GM11168 (cell line): ENCODE results near the gene ZPLD1.

ENCODE experiments used
- in situ Hi-C: fragments of 300-500 bp; cut with MboI; formaldehyde crosslinking; loops from one replicate; pipeline ENCODE4 v1.12.0; 2022; ENCODE audit warnings: low sequenced_read_pairs; ENCODE audit not compliant: unreplicated experiment

ZPLD1 gene

DNA sequence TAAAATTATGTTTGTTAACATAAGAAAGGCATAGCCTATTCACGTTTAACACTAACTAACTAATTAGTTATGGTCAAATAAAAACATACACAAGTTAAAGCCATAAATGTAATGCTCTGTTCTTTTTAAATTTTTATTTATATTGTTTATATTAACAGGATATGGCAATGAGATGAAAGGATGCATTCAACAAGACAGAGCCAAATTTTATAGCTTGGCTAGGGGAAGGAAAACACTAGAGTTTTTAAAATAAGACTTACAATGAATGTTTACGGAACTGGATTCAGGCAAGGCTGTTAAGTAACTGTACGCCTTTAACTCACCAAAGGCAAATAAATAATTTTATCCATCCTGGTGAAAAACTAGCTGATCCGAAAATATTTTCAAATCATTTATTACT lies 86.4 kb downstream of the ZPLD1 start:
- in situ Hi-C loops: no loop called here

DNA sequence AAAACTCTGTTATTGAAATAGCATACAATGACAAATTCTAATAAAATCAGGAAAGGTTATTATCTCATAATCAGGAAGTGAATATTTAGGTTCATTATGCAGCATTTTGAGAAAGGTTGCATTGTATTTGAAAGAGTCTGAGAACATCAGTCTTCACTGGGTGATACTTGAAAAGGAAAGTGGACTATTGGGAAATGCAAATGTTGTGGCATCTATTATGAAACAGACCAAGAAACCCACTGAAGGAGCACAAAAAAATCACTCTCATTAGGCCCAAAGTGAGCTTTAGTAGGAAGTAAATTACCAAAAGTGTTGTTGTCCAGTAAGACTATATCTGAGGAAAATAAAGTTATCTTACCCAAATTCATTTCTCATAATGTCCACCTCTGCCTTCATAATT lies 90.8 kb downstream of the ZPLD1 start:
- in situ Hi-C loops: loop anchor here (25.0 kb wide), 1 partner anchor 713 kb away; no protein-coding TSS in a partner anchor

DNA sequence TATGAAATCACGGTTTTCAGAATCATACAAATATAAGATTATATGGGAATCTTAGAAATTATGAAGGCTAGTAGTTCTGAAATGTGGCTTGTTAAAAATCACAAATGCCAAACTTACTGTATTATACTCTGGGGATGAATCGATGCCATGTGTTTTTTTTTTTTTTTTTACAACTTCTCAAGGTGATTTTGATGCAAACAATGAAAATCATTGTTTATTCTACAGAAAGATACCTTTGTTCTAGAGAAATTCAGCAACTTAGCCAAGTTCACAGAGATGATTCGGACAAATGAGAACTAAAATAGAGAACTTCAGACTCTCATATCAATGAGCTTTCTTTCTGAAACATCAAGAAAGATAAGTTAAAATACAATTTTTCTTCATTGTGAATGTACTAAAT lies 92.0 kb downstream of the ZPLD1 start:
- in situ Hi-C loops: loop anchor here (25.0 kb wide), 1 partner anchor 715 kb away; no protein-coding TSS in a partner anchor

DNA sequence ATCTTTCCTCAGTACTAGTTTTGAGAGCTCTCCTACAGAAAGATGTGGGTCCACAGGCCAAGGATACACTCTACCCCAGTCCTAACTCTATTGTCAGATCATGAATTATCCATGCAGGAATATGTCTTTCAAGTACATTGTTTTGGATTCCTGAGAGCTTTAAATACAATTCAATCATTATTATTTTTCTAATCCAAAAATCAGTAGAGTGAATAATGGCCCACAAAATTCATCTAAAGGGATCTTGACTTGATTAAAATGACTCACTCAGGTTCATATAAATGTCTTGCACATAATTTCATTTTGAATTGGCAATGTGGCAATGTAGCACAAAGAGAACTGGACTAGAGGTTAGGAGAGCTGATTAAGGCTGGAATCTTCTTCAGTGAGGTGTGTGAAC lies 93.9 kb downstream of the ZPLD1 start:
- in situ Hi-C loops: loop anchor here (25.0 kb wide), 1 partner anchor 716 kb away; no protein-coding TSS in a partner anchor
